Colonic mucosa (tissue), 4 donors: ENCODE measurements around the gene AXIN2. TPM values are rescaled to one million over a fixed set of nuclear protein-coding genes. Genes with fewer than 3 reads are reported as not detected.

Source experiments
- DNase-seq: peaks from one replicate; pipeline ENCODE4 v3.0.0-alpha.2; 2020
- H3K27ac ChIP-seq: fragments of 200-600 bp; one replicate; pipeline ENCODE4 v1.8.0; 2021
- H3K27me3 ChIP-seq: fragments of 200-600 bp; one replicate; pipeline ENCODE4 v1.8.0; 2021
- H3K36me3 ChIP-seq: fragments of 200-600 bp; one replicate; pipeline ENCODE4 v1.8.0; 2021
- H3K4me1 ChIP-seq: fragments of 200-600 bp; one replicate; pipeline ENCODE4 v1.8.0; 2021; ENCODE audit warnings: mild to moderate bottlenecking
- H3K4me3 ChIP-seq: fragments of 200-600 bp; one replicate; pipeline ENCODE4 v1.8.0; 2021
- H3K9ac ChIP-seq, 2 donors: one replicate each; pipeline ENCODE4 v1.7.0; 2013; ENCODE audit warnings: control low read depth in 2 of 2, low read depth in 2 of 2, low read length in 2 of 2
- H3K9me3 ChIP-seq: fragments of 200-600 bp; one replicate; pipeline ENCODE4 v1.8.0; 2021
- intact Hi-C: fragments of 100-400 bp; cut with DNase I; formaldehyde crosslinking; loops from one replicate; pipeline ENCODE4 v1.14.1; 2022
- total RNA-seq, 2 donors: library from RNA; stranded (reverse); fragmentation: NEBNext Ultra II Directional in 1 of 2; extraction: Animal tissue kit (Norgen Biotek cat#: 25700) in 1 of 2; gene quantifications; one replicate each; pipeline ENCODE4 v1.2.1, GENCODE V29; 2021
- TF ChIP-seq, protein P1 (sequence below): fragments of 200-600 bp; IDR thresholded peaks from one replicate; pipeline ENCODE4 v1.8.0; 2022; ENCODE audit warnings: antibody characterized with exemption, mild to moderate bottlenecking
- donor health status: healthy.
- donor health status: DM: no; HTN: no; CAD: no.
- donor health status: DM: no; HTN: no; CAD: no.

AXIN2 gene, protein sequence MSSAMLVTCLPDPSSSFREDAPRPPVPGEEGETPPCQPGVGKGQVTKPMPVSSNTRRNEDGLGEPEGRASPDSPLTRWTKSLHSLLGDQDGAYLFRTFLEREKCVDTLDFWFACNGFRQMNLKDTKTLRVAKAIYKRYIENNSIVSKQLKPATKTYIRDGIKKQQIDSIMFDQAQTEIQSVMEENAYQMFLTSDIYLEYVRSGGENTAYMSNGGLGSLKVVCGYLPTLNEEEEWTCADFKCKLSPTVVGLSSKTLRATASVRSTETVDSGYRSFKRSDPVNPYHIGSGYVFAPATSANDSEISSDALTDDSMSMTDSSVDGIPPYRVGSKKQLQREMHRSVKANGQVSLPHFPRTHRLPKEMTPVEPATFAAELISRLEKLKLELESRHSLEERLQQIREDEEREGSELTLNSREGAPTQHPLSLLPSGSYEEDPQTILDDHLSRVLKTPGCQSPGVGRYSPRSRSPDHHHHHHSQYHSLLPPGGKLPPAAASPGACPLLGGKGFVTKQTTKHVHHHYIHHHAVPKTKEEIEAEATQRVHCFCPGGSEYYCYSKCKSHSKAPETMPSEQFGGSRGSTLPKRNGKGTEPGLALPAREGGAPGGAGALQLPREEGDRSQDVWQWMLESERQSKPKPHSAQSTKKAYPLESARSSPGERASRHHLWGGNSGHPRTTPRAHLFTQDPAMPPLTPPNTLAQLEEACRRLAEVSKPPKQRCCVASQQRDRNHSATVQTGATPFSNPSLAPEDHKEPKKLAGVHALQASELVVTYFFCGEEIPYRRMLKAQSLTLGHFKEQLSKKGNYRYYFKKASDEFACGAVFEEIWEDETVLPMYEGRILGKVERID
- 10 to 100 TPM; 38.0 to 41.6 TPM for total RNA-seq

DNA sequence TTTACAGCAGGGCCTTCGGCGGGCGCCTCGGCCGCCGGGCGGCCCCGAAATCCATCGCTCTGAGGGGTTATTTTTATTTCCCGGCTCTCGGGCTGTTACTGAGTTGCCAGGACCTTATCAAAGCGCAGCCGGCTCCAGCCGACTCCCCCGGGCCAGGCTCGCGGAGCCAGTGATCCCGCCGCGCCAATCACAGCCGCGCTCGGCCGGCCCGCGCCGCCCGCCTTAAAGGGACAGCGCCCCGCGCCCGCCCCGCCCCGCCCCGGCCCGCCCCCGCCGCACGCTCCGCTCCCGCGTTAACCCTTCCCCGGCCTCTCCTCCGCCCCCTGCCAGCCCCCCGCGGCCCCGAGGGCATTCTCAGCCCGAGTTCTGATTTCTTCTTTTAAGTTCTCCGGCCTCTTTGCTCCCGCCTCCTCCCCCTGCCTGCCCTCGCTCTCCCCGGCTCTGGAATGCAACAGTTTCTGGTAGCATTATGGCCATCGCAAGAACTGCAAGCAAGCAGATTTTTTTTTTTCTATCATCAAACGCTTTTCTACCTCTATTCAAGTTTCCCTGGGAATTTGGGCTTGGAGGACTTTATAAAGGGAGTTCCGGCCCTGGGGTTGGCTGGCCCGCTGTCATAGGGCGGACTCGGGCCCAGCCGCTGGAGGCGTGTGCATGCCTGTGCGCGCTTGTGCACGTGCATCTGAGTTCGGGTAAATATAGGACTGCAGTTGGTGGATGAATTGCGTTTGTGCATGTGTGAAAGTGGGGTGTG lies at the start of gene AXIN2:
Gene AXIN2 (minus strand): TSS at position 197 of the 754 bp plus-strand sequence. CDS start 3,028 bp downstream, outside the sequence.
- TF ChIP-seq, protein P1, sequence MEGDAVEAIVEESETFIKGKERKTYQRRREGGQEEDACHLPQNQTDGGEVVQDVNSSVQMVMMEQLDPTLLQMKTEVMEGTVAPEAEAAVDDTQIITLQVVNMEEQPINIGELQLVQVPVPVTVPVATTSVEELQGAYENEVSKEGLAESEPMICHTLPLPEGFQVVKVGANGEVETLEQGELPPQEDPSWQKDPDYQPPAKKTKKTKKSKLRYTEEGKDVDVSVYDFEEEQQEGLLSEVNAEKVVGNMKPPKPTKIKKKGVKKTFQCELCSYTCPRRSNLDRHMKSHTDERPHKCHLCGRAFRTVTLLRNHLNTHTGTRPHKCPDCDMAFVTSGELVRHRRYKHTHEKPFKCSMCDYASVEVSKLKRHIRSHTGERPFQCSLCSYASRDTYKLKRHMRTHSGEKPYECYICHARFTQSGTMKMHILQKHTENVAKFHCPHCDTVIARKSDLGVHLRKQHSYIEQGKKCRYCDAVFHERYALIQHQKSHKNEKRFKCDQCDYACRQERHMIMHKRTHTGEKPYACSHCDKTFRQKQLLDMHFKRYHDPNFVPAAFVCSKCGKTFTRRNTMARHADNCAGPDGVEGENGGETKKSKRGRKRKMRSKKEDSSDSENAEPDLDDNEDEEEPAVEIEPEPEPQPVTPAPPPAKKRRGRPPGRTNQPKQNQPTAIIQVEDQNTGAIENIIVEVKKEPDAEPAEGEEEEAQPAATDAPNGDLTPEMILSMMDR: no peak
- DNase-seq: peak; percentile 91
- intact Hi-C loops: no loop called here
- Histone ChIP-seq H3K27me3 (no peaks in the 10 kb centered on the region), H3K9ac (peak within 1 kb of the TSS; percentile 26 to 81), H3K4me3 (peak within 1 kb of the TSS; percentile 86), H3K36me3 (no peaks in the 10 kb centered on the region), H3K9me3 (no peaks in the 10 kb centered on the region), H3K4me1 (no peaks in the 10 kb centered on the region), H3K27ac (peak within 1 kb of the TSS; percentile 80)

DNA sequence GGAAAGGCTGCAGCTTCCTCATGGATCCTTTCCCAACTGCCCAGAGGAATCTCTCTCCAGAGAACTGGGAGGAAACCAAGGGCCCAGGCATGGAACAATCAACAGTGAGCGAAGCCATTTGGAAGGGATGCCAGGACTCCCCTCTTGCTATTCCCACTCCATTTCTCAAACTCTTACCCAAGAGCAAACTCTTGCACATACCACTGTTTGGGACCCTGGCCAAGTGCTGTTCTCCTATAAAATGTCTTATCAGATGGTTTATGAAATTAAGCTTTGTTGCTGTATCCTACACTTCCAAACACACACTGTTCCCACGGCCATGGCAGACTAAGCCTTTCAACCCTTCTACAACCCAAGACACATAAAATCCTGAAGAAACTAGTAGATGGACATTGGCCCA lies 48.3 kb upstream of the AXIN2 start:
- no peaks in the 10 kb centered on the region for H3K4me1 ChIP-seq
- DNase-seq: peak; percentile 56
- TF ChIP-seq, protein P1: no peak
- no peak overlapping the region for H3K4me3 ChIP-seq
- no peaks in the 10 kb centered on the region for H3K27me3 ChIP-seq
- H3K27ac ChIP-seq: no peak overlapping the region
- no peak overlapping the region for H3K9ac ChIP-seq
- intact Hi-C loops: no loop called here
- H3K36me3 ChIP-seq: no peaks in the 10 kb centered on the region
- no peaks in the 10 kb centered on the region for H3K9me3 ChIP-seq

DNA sequence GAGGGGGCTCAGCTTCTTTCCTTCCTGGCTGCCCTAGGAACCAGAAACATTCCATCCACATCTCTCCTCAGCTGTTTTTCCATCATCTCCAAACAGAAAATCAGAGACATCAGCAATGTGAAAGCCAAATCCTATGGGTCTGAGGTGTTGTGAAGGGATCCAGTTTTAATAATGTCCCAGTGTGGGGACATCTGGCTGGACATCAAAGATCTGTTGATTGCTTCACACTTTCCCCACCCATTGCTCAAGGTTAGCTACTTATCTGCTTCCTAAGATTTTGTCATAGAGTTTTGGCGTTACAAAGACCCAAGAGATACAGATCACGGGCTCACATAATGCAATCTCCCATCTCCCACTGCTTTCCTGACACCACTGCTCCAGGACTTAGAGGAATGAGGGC lies 47.8 kb upstream of the AXIN2 start:
- TF ChIP-seq, protein P1: no peak
- no peaks in the 10 kb centered on the region for H3K27me3 ChIP-seq
- no peak overlapping the region for H3K27ac ChIP-seq
- intact Hi-C loops: no loop called here
- no peak for DNase-seq
- no peaks in the 10 kb centered on the region for H3K4me1 ChIP-seq
- no peaks in the 10 kb centered on the region for H3K36me3 ChIP-seq
- no peak overlapping the region for H3K9ac ChIP-seq
- H3K9me3 ChIP-seq: no peaks in the 10 kb centered on the region
- no peak overlapping the region for H3K4me3 ChIP-seq

DNA sequence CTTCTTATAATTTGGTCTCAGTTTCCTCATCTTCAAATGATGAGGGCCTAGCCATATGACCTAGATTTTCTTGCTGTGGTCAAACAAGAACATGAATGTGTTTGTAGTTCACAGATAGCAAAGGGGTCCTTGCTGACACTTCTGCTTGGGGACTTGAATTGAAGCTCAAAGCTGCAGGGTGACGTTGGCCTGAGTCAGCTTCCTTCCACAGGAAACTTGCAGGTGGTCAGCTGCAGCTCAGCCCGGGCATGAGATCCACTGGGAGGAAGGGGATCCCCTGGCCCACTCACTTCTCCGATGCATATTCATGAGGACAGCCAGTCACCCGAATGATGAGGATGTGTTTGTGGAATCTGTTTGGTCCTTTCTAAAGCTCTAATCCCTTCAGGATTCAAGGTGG lies 42.6 kb upstream of the AXIN2 start:
- Histone ChIP-seq H3K9me3 (no peaks in the 10 kb centered on the region), H3K4me1 (no peaks in the 10 kb centered on the region), H3K9ac (no peak overlapping the region), H3K36me3 (no peaks in the 10 kb centered on the region), H3K27ac (no peak overlapping the region), H3K4me3 (no peak overlapping the region), H3K27me3 (no peaks in the 10 kb centered on the region)
- intact Hi-C loops: no loop called here
- TF ChIP-seq, protein P1: no peak
- DNase-seq: no peak

DNA sequence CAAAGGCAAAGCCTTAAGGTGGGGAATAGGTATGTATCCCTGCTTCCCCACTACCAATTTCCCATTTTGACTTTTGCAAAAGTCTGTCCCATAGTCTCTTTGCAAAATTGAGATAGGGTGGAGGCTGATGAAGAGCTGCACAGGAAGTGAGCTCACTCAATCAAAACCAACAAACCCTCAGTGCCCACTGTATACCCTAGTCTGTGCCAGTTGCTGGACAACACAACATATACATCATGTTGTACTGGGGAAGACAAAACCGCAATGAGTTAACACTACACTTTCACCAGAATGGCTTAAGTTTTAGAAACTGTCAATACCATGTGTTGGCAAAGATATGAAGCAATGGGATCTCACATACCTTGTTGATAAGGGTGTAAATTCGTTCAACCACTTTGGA lies 40.4 kb upstream of the AXIN2 start:
- TF ChIP-seq, protein P1: no peak
- Histone ChIP-seq H3K36me3 (no peaks in the 10 kb centered on the region), H3K27ac (no peak overlapping the region), H3K27me3 (no peaks in the 10 kb centered on the region), H3K9ac (no peak overlapping the region), H3K4me3 (no peak overlapping the region), H3K4me1 (no peaks in the 10 kb centered on the region), H3K9me3 (no peaks in the 10 kb centered on the region)
- DNase-seq: no peak
- intact Hi-C loops: no loop called here
